Sigmoid colon (tissue), 3 donors: ENCODE results near the gene PRKCZ.
"Not testable (repeated sequence)": the region's sequence is repeated elsewhere in the genome, so short reads cannot be mapped to it uniquely, and the experiment has no call there.

Experiments
- POLR2A ChIP-seq, 2 donors: fragments of 450-650 bp; IDR thresholded peaks; one replicate each; pipeline ENCODE4 v1.6.1; 2016; ENCODE audit warnings: antibody characterized with exemption in 2 of 2, mild to moderate bottlenecking in 2 of 2, moderate library complexity in 2 of 2
- TF ChIP-seq, protein P1 (sequence below), 4 experiments: fragments of 450-650 bp in 3 of 4; fragments of 200-600 bp in 1 of 4; IDR thresholded peaks; one replicate each; pipeline ENCODE4 v1.5.1; 2016 to 2019; ENCODE audit warnings: antibody characterized with exemption in 4 of 4, mild to moderate bottlenecking in 3 of 4, moderate library complexity in 2 of 4

DNA sequence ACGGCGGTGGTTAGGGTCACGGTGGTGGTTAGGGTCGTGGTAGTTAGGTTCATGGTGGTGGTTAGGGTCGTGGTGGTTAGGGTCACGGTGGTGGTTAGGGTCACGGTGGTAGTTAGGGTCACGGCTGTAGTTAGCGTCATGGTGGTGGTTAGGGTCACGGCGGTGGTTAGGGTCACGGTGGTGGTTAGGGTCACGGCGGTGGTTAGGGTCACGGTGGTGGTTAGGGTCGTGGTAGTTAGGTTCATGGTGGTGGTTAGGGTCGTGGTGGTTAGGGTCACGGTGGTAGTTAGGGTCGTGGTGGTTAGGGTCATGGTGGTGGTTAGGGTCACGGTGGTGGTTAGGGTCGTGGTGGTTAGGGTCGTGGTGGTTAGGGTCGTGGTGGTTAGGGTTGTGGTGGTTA, 71.6 kb downstream of the PRKCZ start:
- TF ChIP-seq, protein P1, sequence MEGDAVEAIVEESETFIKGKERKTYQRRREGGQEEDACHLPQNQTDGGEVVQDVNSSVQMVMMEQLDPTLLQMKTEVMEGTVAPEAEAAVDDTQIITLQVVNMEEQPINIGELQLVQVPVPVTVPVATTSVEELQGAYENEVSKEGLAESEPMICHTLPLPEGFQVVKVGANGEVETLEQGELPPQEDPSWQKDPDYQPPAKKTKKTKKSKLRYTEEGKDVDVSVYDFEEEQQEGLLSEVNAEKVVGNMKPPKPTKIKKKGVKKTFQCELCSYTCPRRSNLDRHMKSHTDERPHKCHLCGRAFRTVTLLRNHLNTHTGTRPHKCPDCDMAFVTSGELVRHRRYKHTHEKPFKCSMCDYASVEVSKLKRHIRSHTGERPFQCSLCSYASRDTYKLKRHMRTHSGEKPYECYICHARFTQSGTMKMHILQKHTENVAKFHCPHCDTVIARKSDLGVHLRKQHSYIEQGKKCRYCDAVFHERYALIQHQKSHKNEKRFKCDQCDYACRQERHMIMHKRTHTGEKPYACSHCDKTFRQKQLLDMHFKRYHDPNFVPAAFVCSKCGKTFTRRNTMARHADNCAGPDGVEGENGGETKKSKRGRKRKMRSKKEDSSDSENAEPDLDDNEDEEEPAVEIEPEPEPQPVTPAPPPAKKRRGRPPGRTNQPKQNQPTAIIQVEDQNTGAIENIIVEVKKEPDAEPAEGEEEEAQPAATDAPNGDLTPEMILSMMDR (IDR thresholded peaks at IDR 0.05), result not testable (repeated sequence)
- TF ChIP-seq POLR2A (IDR thresholded peaks at IDR 0.05), result not testable (repeated sequence)
